ENCODE data around the gene OVCA2.
"Not testable (repeated sequence)": the region's sequence is repeated elsewhere in the genome, so short reads cannot be mapped to it uniquely, and the experiment has no call there.

The OVCA2 gene

DNA sequence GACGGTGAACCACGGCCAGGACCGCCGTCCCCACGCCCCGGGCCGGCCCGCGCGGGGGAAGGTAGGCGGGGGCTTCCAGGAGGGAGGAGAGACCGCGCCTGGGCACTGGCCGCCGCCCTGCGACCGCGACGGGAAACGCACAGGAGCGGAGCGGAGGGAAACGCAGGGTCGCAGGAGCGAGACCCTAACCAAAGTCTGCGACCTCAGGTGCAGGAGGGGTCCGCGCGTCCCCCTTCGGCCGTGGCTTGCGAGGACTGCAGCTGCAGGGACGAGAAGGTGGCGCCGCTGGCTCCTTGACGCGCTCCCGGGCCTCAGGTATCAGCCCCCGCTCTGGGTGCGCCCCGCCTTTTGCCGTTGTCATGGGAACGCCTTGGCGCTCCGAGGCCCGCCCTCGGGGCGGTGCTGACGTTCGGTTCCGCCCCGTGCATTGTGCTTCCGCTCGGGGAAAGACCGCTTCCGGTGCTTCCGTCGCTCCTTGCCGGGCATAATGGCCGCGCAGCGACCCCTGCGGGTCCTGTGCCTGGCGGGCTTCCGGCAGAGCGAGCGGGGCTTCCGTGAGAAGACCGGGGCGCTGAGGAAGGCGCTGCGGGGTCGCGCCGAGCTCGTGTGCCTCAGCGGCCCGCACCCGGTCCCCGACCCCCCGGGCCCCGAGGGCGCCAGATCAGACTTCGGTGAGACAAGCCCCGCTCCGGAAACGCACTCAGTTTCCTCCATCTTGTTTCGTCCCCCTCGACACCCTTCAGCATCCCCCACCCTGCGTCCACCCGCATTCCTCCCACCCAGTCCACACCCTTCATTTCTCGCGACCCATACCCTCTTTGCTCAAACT lies at the start of gene OVCA2:
TSS of gene OVCA2 (plus strand) at position 462 of the 829 bp plus-strand sequence. CDS start at position 488, 26 bp downstream.
- peak; percentile 95 for DNase-seq (ENCODE audit: low read depth)

DNA sequence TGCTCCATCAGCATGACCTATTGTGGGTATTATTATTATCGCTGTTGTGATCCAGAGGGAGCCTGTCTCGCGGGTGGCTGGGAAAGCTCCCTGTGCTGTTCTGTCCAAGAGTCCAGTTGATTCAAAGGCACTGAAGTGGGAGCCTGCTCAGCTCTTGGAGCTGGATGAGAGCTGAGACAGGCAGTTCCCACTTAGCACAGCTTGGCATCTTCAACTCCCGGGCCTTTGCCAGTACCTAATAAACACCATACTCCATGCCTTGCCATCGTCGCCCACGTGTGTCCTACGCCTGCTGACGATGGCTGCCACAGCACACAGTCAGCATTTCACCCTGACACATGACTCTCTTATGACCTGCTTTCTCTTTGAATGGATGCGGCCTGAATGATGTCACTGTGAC lies 49.3 kb upstream of the OVCA2 start:
- no peak for DNase-seq (ENCODE audit: low read depth)

DNA sequence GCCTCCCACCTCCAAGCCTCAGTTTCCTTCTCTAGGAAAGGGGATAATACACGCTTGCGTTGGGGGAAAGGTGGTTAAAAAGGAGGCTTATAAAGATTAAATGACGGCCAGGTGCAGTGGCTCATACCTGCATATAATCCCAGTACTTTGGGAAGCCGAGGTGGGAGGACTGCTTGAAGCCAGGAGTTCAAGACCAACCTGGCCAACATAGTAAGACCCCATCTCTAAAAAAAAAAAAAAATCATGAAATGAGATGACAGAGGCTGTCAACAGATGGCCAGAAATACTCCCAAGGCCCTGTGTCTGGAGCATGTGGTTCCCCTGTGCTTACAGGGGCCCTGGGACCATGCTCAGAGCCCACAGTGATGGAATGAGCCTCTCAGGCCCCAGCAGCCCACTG lies 47.1 kb upstream of the OVCA2 start:
- no peak for DNase-seq (ENCODE audit: low read depth)

DNA sequence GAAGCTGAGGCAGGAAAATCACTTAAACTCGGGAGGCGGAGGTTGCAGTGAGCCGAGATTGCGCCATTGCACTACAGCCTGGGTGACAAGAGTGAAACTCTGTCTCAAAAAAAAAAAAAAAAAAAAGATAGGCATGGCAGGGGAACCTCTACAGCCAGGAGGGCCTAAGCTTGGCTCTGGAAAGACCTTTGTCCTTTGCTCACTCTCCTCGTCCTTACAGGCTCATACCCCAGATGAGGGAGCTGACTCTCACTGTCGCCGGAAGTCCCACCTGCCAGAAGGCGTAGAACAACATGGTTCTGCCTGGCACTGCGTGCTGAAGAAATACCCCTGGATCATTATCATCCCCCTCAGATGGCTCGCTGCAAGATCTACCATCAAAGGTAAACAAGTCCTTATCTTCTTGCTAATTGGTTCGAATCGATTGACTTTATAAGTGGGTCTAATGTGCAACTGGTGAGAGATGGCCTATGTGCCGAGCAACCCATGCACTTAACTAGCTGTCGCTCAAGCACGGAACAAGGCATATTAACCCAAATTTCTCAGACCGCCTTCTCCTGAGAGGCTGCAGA lies 46.4 kb upstream of the OVCA2 start:
- no peak for DNase-seq (ENCODE audit: low read depth)

DNA sequence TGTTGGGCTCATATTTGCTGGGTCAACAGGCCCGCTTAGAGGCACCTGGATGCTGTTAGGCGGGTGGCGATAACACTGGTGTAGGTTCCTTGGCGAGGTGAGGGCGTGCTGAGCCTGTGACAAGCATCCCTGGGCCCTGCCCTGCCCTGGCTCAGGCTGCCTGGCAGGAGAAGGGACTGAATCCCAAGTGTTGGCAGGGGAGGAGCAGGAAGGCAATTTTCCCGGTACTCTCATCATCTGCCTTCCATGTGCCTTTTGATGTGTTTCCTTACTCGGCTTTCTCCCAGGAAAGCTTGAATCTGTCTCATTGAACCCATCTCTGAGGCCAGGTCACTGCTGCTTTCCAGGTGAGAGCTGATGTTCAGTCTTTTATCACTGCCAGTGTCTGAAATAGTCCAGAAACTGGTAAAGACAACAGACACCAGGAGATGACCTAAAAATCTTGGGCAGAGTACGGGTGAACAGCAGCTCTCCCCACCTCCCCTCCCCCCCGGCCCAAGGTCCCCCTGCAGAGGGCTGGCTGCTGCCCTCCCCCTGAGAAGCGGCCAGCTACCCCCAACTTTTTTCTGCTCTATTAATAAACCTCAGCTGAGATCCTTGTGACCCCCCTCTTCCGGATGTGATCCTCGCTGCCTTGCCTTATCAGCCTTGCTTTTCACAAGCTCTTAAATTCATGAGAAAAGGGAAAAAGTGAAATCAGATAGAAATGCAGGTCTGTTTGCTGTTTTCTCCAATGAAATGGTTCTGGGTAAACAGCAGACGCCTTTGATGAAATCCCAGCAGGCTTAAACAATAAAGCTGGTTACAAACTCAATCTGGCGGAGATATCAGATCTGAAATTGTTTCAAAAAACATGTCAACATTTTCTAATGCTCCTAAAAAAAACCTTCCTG lies 45.7 kb upstream of the OVCA2 start:
- DNase-seq (ENCODE audit: low read depth): no peak

DNA sequence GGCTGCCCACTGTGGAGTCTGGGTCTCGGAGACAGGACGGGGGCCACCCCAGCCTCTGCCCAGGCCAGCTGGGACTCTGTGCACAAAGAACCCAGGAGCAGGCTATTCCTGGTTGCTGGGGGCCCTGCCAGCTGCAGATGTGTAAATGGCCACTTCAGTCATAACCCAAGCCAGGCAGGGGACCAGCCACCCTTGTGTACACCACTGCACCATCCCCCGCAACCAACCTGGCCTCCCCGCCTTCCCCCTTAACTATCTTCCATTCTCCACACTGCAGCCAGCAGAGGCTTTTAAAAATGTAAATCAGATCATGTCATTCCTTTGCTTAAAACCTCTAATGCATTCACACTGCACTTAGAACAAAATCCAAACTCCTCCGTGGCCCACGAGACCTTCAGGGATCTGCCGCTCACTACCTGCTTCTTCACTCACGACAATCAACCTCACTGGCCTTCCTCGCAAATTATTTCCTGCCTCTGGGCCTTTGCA lies 45.0 kb upstream of the OVCA2 start:
- no peak for DNase-seq (ENCODE audit: low read depth)

DNA sequence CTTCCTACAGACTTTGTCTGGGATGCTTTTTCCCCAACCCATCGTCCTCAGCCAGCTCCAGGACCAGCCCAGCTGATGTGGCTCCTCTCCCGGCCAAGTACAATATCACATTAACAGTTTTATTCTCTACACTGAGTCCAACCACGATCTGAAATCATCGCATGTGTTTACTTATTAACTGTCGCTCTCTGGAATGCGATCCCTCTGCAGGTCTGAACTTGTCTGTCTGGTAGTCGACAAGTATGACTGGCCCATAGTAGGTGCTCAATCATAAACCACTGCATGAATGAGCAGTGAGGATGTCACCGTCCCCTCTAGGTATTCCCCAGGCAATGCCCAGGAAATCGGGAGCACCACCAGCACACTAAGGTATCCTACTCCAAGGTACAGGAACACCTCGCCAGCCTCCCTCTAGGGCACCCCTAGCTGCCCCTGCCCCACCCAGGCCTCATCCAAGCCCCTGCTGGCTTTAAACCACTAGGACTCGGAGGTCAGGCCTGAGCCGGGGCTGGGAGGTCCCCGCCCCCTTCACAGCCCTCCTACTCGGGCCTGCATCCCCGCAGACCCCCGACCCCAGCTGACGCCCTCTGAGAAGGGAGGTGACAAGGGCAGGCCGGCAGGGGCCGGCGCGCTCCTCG lies 44.4 kb upstream of the OVCA2 start:
- no peak for DNase-seq (ENCODE audit: low read depth)

DNA sequence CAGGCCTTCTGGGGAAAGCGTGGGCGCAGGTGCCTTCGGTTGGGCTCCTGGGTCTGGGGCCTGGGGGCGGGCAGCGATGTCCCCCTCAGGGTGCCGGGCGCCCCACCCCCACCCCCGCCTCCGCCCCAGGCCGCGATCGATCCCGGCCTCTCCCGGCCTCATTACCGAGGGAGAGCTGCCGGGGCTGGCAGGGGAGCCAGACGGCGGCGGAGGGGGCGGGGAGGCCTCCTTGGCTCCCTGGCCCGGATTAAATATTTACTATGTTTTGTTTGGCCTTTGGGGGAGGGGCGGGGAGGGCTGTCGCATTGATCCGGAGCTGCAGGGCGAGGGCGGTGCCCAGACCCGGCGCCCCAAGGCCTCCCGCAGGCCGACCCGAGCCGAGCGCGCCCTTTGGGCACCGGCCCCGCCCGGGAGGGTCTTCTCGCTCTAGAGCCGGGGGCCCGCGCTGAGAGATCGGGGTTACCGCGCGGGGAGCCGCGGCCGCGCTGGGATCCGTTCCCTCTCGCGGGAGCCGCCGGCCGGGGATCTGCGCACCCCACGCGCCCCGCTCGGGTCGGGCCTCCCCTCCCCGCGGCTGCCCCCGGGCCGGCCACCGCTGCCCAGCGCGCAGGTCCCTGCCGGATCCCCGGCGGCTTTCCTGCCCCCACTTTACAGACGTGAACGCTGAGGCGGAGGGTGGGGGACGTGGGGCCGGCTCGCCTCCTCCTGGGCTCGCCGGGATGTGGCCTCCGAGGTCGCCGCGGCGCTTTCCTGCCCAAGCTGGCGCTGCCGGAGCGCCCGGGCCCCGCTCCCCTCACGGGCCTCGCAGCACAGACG lies 43.7 kb upstream of the OVCA2 start:
- DNase-seq (ENCODE audit: low read depth): no peak

DNA sequence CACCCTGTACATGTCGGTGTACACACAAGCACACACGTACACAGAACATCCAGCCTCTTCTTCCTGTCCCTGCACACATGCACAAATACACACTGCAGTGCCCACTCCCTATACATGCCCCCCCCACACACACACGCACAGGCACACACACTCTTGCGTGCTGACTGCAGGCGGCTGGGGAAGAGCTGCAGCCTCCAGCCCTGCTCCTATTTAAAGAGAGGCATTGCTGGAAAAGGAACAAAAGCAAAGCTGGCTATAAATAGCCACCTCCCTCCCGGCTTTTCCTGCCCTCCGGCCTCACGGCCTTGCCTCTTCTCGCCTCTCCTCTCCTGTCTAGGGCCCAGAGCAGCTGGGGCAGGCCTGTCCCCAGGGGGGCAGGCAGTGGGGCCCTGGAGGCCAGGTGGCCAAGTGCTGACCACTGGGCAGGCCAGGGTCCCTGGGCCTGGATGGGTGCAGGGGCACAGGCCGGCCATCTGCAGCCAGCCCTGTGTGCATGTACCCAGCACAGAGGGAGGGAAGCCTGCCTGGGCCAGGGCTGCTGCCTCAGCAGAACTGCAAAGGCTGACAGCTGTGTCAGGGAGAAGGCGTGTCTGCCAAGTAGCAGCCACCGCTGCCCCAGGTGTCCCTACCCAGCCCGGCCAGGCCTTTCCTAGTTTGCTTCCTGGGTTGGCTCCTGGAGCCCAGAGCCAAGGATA lies 42.1 kb upstream of the OVCA2 start:
- DNase-seq (ENCODE audit: low read depth): no peak

DNA sequence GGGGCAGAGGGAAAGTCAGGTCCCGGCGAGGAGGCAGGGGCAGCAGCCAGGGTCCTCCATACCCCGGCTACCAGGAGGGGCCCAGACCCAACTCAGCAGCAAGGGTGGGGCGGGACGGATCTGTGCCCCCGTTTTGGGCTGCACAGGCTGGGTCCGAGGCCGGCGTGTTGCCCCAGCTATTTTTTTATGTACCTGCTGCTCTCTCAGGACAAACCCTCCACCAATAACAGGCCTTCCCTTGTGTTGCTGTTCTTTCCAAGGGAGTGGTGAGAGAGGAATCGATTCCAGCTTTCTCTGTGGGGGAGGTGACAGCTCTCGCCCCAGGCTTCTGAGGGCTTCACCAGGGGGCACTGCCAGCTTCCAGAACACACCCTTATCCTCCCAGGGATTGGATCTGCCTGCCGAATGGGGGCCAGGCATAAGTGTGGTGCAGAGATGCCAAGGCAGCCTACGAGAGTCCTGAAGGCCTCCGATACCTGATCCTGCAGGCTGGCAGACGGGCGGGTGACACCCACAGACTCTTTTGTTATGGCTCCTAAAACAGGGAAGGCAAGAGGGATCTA lies 39.0 kb upstream of the OVCA2 start:
- DNase-seq (ENCODE audit: low read depth): no peak

DNA sequence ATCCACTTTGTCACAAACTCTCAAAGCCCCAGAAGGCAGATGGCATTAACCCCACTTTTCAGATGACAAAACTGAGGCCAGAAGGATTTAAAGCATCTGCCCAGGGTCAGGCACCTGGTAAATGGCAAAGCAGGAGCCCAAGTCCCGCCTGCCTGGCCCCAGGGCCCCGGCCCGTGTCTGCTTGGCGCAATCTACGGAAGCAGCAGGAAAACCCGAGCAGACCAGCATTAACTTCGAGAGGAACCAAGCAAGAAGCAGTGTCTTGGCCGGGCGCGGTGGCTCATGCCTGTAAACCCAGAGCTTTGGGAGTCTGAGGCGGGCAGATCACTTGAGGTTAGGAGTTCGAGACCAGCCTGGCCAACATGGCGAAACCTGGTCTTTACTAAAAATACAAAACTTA lies 38.3 kb upstream of the OVCA2 start:
- no peak for DNase-seq (ENCODE audit: low read depth)

DNA sequence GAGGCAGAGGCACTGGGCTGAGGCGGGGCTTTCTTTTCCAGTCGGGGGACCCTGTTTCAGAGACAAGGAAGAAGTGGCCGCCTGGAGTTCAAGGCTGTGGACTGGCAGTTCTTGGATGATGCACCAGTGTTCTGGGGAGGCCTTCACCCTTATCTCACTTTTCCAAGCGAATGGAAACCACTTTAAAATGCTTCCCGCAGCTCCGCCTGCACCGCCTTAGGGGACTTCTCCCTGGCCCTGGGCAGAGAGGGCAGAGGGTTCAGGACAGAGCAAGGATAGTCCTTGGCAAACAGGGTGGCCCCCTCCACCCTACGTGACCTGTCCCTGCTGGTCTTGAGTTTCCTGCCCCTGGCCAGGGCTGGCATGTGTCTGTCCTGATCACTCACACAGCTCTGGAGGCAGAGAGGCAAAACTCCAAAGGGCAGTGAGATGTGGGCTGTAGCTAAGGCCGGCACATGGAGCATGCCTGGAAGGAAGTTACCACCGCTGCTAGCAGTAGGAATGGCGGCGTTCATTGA lies 37.3 kb upstream of the OVCA2 start:
- no peak for DNase-seq (ENCODE audit: low read depth)

DNA sequence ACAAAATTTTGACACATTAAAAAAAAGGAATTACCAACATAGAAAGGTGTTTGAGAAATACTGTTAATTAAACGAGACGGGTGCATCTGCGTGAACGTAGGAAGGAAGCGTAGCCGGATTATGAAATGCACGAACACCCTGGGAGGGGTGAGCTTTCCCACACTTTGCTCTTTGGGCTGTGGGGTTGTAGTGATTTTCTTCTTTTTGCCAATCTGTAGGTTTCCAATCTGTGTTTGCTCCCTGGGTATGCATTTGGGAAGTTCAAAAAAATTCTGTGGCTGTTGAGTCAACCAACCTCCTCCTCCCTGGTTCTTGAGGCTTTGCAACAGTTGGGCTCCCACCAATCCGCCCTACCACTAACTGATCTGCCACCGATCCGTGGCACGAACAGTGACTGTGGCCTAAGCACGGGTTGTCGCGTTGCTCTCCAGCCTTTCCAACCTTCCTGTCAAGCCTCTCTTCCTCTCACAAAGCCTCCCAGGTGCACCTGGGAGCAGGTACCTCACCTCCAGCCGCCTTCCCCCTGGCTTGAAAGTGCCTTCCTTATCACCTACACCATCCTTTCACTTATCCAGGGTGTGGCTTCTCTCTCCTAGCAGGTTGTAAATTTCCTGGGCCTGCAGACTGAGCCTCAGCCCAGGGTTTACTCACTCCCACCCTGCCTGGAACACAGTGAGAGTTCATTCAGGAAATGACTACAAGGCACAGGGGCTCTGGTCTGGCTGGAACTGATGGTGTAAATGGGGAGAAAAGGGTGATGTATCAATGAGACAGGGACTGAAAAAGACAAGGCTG lies 33.3 kb upstream of the OVCA2 start:
- no peak for DNase-seq (ENCODE audit: low read depth)

DNA sequence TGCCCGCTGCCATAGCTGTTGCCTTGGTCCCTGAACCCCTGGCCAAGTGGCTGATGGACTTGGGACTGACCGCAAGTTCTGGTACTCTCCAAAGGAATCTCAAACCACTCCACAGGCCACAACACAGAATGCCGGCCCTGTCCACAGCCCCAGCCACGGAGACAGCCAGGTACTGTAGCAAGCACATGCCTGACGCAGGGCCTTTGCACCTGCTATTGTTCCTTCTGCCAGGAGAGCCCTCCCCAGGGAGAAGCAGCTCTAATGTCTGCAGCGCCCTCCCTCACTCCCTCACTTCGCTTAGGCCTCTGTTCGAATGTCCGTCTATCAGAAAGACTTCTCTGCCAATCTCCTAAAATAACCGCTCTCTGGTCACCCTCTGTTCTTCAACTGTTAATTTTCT lies 32.1 kb upstream of the OVCA2 start:
- no peak for DNase-seq (ENCODE audit: low read depth)

DNA sequence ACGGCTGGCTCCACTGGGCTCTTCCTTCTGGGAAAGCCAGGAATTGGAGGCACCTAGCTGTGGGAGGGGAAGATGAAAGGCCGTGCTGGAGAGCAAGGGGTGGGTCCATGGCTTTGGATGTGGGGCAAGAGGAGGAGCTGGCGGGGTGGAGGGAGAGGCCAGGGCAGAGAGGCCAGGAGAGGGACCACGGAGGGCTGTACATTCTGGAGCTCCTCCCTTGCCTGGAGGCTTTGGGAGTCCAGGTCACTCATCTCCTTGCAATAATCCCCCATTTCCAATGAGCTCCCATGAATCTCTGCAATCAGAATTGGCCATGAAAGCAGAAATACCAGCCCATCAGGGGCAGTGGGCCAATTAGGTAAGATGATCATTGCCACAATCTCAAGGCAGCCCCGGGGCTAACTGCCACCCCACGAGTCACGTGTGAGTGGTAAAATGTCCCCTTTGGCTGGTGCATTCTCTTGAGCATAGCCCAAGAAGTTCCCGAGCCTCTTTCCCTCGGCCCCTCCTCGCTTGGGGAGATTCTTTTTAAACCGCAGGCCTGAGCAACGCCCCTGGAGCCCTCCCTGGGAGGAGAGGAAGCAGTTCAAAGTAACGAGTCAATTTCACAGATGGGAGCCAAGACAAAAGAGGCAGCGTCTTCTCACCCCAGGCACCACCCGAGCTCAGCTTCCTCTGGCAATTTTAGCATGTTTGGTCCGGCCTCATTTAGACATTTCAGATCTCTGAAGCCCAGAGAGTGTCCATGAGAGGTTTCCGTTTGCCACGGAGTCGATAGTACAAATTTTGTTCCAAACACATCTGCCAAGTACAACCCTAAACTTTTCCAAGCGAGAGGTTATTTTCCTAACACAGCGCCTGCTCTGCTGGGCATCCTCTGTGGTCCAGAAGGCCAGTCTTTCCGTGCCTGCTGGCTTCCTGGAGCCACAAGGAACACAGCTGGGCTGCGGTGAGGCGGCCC lies 30.1 kb upstream of the OVCA2 start:
- DNase-seq (ENCODE audit: low read depth): no peak

DNA sequence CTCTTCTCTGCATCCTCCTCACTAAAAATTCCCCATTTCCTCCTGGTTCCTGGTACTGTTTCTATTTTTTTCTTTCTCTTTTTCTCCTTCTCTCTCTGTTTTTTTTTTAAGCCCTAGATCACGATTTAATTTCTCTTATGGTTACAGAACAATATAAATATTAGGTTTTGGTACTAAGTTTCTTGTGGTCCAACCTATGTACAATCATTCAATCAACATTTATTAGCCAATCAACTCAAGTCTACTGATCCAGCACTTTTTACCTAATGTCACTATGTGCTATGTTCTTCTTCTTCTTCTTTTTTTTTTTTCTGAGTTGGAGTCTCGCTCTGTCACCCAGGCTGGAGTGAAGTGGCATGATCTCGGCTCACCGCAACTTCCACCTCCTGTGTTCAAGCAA lies 29.3 kb upstream of the OVCA2 start:
- no peak for DNase-seq (ENCODE audit: low read depth)

DNA sequence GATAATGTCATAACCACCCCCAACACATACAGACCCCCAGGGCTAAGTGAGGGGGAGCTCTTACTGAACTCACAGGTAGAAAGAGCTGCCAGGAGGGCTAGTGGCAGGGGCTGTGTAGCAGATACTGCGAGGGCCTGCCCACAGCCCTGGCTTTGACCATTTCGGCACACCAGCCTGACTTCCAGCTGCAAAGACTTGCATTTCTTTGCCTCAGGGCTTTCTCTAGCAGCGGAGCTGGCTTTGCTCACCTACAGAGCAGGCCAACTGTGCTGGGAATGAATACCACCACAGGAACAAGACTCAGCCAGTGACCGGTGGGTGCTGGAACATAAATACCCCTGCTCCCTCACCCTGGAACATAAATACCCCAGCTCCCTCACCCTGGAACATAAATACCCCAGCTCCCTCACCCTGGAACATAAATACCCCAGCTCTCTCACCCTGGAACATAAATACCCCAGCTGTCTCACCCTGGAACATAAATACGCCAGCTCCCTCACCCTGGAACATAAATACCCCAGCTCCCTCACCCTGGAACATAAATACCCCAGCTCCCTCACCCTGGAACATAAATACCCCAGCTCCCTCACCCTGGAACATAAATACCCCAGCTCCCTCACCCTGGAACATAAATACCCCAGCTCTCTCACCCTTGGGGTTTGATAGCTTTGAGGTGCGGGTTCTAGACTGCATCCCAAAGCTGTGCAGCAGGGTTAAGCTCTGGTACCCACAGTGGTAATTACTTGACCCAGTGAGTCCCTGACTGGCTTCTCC lies 28.4 kb upstream of the OVCA2 start:
- not testable (repeated sequence) for DNase-seq (ENCODE audit: low read depth)
